Mesothelial cell of epicardium (in vitro differentiated cells): ENCODE data around the gene PIP4K2B. TPM values are rescaled to one million over a fixed set of nuclear protein-coding genes. Genes with fewer than 3 reads are reported as not detected.

Experiments
- DNase-seq, 2 experiments: peaks; one replicate each; pipeline ENCODE4 v3.0.0; 2021; ENCODE audit warnings: low spot score in 2 of 2; ENCODE audit not compliant: unreplicated experiment in 2 of 2
- H3K27ac Mint-ChIP-seq: 2 replicates; pipeline ENCODE4 v1.8.0; 2021; ENCODE audit warnings: mixed read lengths
- H3K27me3 Mint-ChIP-seq: 2 replicates; pipeline ENCODE4 v1.8.0; 2021; ENCODE audit warnings: low read depth, mixed read lengths
- H3K36me3 Mint-ChIP-seq: 2 replicates; pipeline ENCODE4 v1.8.0; 2021; ENCODE audit warnings: mixed read lengths
- H3K4me1 Mint-ChIP-seq: 2 replicates; pipeline ENCODE4 v1.8.0; 2021; ENCODE audit warnings: mixed read lengths
- H3K4me3 Mint-ChIP-seq: 2 replicates; pipeline ENCODE4 v1.8.0; 2021; ENCODE audit warnings: mild to moderate bottlenecking, moderate library complexity, mixed read lengths
- H3K9me3 Mint-ChIP-seq: 2 replicates; pipeline ENCODE4 v1.8.0; 2021; ENCODE audit warnings: mixed read lengths
- total RNA-seq: library from RNA; stranded (reverse); gene quantifications from 3 replicates; pipeline ENCODE4 v1.2.1, GENCODE V29; 2021
- TF ChIP-seq, protein P1 (sequence below): fragments of 200-600 bp; sonication (generic); IDR thresholded peaks from one replicate; pipeline ENCODE4 v1.5.0; 2021; ENCODE audit warnings: antibody characterized with exemption; ENCODE audit not compliant: unreplicated experiment

Gene PIP4K2B
- total RNA-seq, 1 donor from 2014 or later = 81.1 TPM

- peak within 1 kb of the TSS; percentile 92 for H3K4me3 Mint-ChIP-seq
- H3K4me1 Mint-ChIP-seq = peaks cover 19% of the 10 kb centered on the region
- H3K27me3 Mint-ChIP-seq = peaks cover 3% of the 10 kb centered on the region
- H3K27ac Mint-ChIP-seq = peak within 1 kb of the TSS; percentile 100
- peak; percentile 90 to 99 for DNase-seq
- peaks cover 3% of the 10 kb centered on the region for H3K36me3 Mint-ChIP-seq
- TF ChIP-seq, protein P1, sequence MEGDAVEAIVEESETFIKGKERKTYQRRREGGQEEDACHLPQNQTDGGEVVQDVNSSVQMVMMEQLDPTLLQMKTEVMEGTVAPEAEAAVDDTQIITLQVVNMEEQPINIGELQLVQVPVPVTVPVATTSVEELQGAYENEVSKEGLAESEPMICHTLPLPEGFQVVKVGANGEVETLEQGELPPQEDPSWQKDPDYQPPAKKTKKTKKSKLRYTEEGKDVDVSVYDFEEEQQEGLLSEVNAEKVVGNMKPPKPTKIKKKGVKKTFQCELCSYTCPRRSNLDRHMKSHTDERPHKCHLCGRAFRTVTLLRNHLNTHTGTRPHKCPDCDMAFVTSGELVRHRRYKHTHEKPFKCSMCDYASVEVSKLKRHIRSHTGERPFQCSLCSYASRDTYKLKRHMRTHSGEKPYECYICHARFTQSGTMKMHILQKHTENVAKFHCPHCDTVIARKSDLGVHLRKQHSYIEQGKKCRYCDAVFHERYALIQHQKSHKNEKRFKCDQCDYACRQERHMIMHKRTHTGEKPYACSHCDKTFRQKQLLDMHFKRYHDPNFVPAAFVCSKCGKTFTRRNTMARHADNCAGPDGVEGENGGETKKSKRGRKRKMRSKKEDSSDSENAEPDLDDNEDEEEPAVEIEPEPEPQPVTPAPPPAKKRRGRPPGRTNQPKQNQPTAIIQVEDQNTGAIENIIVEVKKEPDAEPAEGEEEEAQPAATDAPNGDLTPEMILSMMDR = no peak
- no peaks in the 10 kb centered on the region for H3K9me3 Mint-ChIP-seq
Observed at GRCh38 chr17:38824899-38825761, 25.8 kb upstream of the PIP4K2B start, which contains the start of gene CWC25. TSS of gene CWC25 (minus strand) at chr17:38825321. CDS start at chr17:38825183, 138 bp downstream.

DNA sequence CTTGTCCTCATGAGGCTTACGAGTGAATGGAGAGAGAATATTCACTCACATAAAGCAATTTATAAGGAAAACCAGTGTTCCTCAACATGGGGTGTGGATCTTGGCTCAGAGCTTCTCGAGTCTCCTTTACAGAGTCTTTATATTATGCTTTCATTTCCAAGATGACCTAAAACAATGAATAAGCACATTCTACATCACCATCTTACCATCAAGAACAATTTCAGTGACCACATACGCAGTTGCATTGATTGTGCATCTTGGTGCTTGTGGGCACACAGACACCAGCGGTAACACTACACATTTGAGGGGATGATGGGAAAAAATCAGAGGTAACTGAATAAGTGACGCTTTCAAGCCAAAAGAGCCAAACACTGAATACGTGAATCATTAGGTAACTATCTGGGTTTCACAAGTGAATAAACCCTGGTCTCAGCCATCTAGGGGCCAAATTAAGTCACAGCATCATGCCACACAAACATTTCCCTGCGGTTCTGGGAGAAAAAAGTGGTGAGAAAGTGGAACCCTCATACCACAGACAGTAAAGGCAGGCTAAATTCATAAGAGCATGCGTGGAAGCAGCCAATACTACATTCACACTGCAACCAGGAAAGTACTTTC lies 16.3 kb upstream of the PIP4K2B start:
- H3K36me3 Mint-ChIP-seq = peaks cover 17% of the 10 kb centered on the region
- DNase-seq = no peak
- H3K4me1 Mint-ChIP-seq = no peaks in the 10 kb centered on the region
- no peaks in the 10 kb centered on the region for H3K27me3 Mint-ChIP-seq
- no peak overlapping the region for H3K4me3 Mint-ChIP-seq
- TF ChIP-seq, protein P1 = no peak
- H3K9me3 Mint-ChIP-seq = no peaks in the 10 kb centered on the region
- no peak overlapping the region for H3K27ac Mint-ChIP-seq

GRCh38 chr17:38809828-38810227 lies 10.5 kb upstream of the PIP4K2B start:
- no peak overlapping the region for H3K4me3 Mint-ChIP-seq
- peaks cover 33% of the 10 kb centered on the region for H3K36me3 Mint-ChIP-seq
- H3K9me3 Mint-ChIP-seq = no peaks in the 10 kb centered on the region
- no peak for DNase-seq
- no peaks in the 10 kb centered on the region for H3K4me1 Mint-ChIP-seq
- no peaks in the 10 kb centered on the region for H3K27me3 Mint-ChIP-seq
- TF ChIP-seq, protein P1 = no peak
- H3K27ac Mint-ChIP-seq = no peak overlapping the region

GRCh38 chr17:38800237-38800760 lies 943 bp upstream of the PIP4K2B start:
- peak overlapping the region; percentile 67 for H3K4me3 Mint-ChIP-seq
- TF ChIP-seq, protein P1 = no peak
- H3K4me1 Mint-ChIP-seq = peaks cover 31% of the 10 kb centered on the region
- no peaks in the 10 kb centered on the region for H3K27me3 Mint-ChIP-seq
- peaks cover 33% of the 10 kb centered on the region for H3K36me3 Mint-ChIP-seq
- peaks cover 5% of the 10 kb centered on the region for H3K9me3 Mint-ChIP-seq
- H3K27ac Mint-ChIP-seq = peak overlapping the region; percentile 62
- no peak for DNase-seq

DNA sequence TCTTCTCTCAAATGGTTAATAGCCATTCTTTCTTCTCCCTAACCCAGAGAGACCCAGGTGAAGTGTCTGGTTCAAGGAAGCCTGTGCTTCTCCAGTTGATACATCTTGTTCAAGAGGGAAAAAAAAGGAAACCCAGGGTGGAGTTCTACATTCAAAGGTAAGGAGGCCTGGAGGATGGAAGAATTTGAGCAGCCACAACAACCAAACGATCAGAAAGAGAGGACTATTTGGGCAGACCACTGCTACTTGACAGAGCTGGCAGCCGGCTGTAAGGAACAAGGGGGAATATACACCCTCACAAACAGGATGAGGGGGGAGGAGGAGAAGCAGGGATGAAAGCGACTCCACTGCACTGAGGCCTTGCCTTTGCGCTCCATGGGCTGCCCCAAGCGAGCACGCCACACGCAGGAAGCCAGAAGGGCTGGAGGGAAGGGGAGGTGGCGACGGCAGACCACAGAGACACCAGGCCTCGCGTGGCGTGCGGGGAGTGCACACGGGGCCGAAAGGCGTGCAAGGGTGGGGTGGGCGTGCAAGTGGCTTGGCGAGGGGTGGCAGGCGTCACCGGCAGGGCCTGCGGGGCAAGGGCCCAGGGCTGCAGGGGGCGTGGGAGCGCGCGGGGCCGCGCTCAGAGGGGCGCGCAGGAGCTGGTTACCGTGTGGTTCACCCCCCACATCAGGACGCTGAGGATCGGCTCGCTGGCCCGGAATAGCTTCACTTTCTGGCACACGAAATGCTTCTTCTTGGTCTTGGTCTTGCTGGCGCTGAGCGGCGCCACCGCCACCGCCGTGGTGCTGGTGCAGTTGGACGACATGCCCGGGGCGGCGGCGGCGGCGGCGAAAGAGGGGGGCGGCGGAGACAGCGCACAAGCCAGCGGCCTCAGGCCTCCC lies 499 bp downstream of the PIP4K2B start:
- H3K9me3 Mint-ChIP-seq = peaks cover 2% of the 10 kb centered on the region
- peak overlapping the region; percentile 98 for H3K4me3 Mint-ChIP-seq
- peaks cover 31% of the 10 kb centered on the region for H3K4me1 Mint-ChIP-seq
- H3K27me3 Mint-ChIP-seq = no peaks in the 10 kb centered on the region
- peak in 1 of 2 experiments; percentile 79 for DNase-seq
- peak overlapping the region; percentile 98 for H3K27ac Mint-ChIP-seq
- TF ChIP-seq, protein P1 = no peak
- peaks cover 32% of the 10 kb centered on the region for H3K36me3 Mint-ChIP-seq
